Neural progenitor cell (in vitro differentiated cells): ENCODE measurements around the gene UBE2J1.

ENCODE experiments used
- CTCF ChIP-seq: fragments of 200-600 bp; sonication (generic); IDR thresholded peaks from 2 replicates; pipeline ENCODE4 v1.5.1; 2017; ENCODE audit warnings: antibody characterized with exemption, mild to moderate bottlenecking
- EZH2phosphoT487 ChIP-seq: fragments of 200-600 bp; sonication (generic); IDR thresholded peaks from 2 replicates; pipeline ENCODE4 v1.6.1; 2017; ENCODE audit warnings: antibody characterized with exemption

GRCh38 chr6:89353118-89353556, 615 bp upstream of the UBE2J1 start:
- TF ChIP-seq CTCF = no peak
- no peak for TF ChIP-seq EZH2phosphoT487
